HepG2 (cell line): Measurements from ENCODE around the gene BTD. TPM values are rescaled to one million over a fixed set of nuclear protein-coding genes. Genes with fewer than 3 reads are reported as not detected.

ENCODE experiments used
- ATAC-seq: fragments of 200-7000 bp; cut with Tn5 transposase; 3 replicates; pipeline ENCODE4 v1.9.1; 2020; ENCODE audit warnings: mild to moderate bottlenecking, moderate library complexity
- BruUV-seq: library from RNA; stranded (reverse); fragments of 400-500 nt; replicated peaks from 2 replicates; lab custom pipeline; 2021; lab: Mats Ljungman, UMichigan
- CTCF ChIA-PET: fragments of 300-600 bp; formaldehyde crosslinking; extraction: SDS; loops from one replicate; lab custom pipeline; 2021; ENCODE audit warnings: low total read pairs, inconsistent platforms, low intra/inter-chr PET ratio; lab: Yijun Ruan, JAX
- POLR2A ChIA-PET: fragments of 350-600 bp; sonication (Branson Sonifier 250); formaldehyde crosslinking; loops from one replicate; lab custom pipeline; 2020; ENCODE audit warnings: antibody characterized with exemption, inconsistent platforms; lab: Yijun Ruan, JAX
- DNase-seq: peaks from one replicate; pipeline ENCODE4 v3.0.0-alpha.2; 2015; ENCODE audit warnings: low spot score
- FAIRE-seq: peaks from 3 replicates; lab custom pipeline; 2011; peaks lifted over from hg19 to GRCh38; lab: Jason Lieb, UNC
- H2AFZ ChIP-seq: one replicate; pipeline ENCODE4 v1.6.1; 2011; ENCODE audit warnings: low read length, inconsistent platforms
- H3K27ac ChIP-seq: fragments of 300-600 bp; 3 replicates; pipeline ENCODE4 v1.8.0; 2011; ENCODE audit warnings: mixed run types, mild to moderate bottlenecking, mixed read lengths, low read length, inconsistent platforms; ENCODE audit not compliant: insufficient read depth; ENCODE audit errors: extremely low read length
- H3K27me3 ChIP-seq, 2 experiments: fragments of 200-600 bp in 1 of 2; 2 replicates in 1 of 2; 3 replicates in 1 of 2; pipeline versions ENCODE4 v1.6.0 to v1.8.0; 2011; ENCODE audit warnings: low read length in 2 of 2, mild to moderate bottlenecking in 2 of 2, moderate library complexity in 2 of 2, inconsistent platforms in 1 of 2; ENCODE audit not compliant: insufficient read depth in 2 of 2, control insufficient read depth in 1 of 2
- H3K36me3 ChIP-seq, 2 experiments: fragments of 200-600 bp in 1 of 2; replicated peaks in 1 of 2; 2 replicates in 1 of 2; 3 replicates in 1 of 2; pipeline versions ENCODE4 v1.5.1 to v1.8.0; 2011; ENCODE audit warnings: low read length in 2 of 2, inconsistent platforms in 1 of 2; ENCODE audit not compliant: insufficient read depth in 2 of 2, control insufficient read depth in 1 of 2
- H3K4me1 ChIP-seq: 2 replicates; pipeline ENCODE4 v1.5.1; 2012; ENCODE audit warnings: low read length, inconsistent platforms; ENCODE audit not compliant: insufficient read depth
- H3K4me2 ChIP-seq: 2 replicates; pipeline ENCODE4 v1.6.0; 2011; ENCODE audit warnings: low read depth, low read length, inconsistent platforms
- H3K4me3 ChIP-seq, 3 experiments: fragments of 200-600 bp in 1 of 3; sonication (generic), shearing (Covaris generic) in 1 of 3; replicated peaks in 1 of 3; 2 replicates each; pipeline ENCODE4 v1.5.1; 2011 to 2016; ENCODE audit warnings: low read length in 3 of 3, inconsistent platforms in 2 of 3, low read depth in 2 of 3, mild to moderate bottlenecking in 2 of 3, control low read depth in 1 of 3, mixed read lengths in 1 of 3; ENCODE audit not compliant: insufficient read depth in 1 of 3
- H3K79me2 ChIP-seq: one replicate; pipeline ENCODE4 v1.6.1; 2011; ENCODE audit warnings: low read length, inconsistent platforms; ENCODE audit not compliant: insufficient read depth
- H3K9ac ChIP-seq: 2 replicates; pipeline ENCODE4 v1.6.0; 2011; ENCODE audit warnings: mild to moderate bottlenecking, low read depth, low read length, inconsistent platforms; ENCODE audit not compliant: insufficient read depth
- H3K9me3 ChIP-seq: 2 replicates; pipeline ENCODE4 v1.5.1; 2012; ENCODE audit warnings: mild to moderate bottlenecking, low read length
- H4K20me1 ChIP-seq: 2 replicates; pipeline ENCODE4 v1.6.0; 2011; ENCODE audit warnings: inconsistent platforms, mild to moderate bottlenecking, low read length, moderate library complexity; ENCODE audit not compliant: insufficient read depth
- CEBPB ChIP-seq: IDR thresholded peaks from 2 replicates; pipeline ENCODE4 v1.6.1; 2011; ENCODE audit warnings: low read depth, low read length, improper control_type of control experiment, borderline replicate concordance
- JARID2 ChIP-seq: sonication (generic); formaldehyde crosslinking; IDR thresholded peaks from 2 replicates; pipeline ENCODE4 v1.8.1; 2023; ENCODE audit warnings: missing genetic modification reagents, inconsistent platforms; ENCODE audit not compliant: insufficient replicate concordance
- PLRG1 ChIP-seq: fragments of 450-650 bp; conservative IDR thresholded peaks from 2 replicates; pipeline ENCODE4 v1.6.1; 2016
- ZNF121 ChIP-seq: sonication (generic); formaldehyde crosslinking; IDR thresholded peaks from 2 replicates; pipeline ENCODE4 v1.5.0; 2020; ENCODE audit warnings: mild to moderate bottlenecking, missing genetic modification reagents
- ZNF224 ChIP-seq: sonication (generic); formaldehyde crosslinking; IDR thresholded peaks from 2 replicates; pipeline ENCODE4 v1.5.0; 2020; ENCODE audit warnings: mild to moderate bottlenecking, missing genetic modification reagents
- WGBS: methylation state at CpG from one replicate; pipeline ENCODE4 v1.1.6; 2017; ENCODE audit warnings: low lambda C conversion rate; 5-methylcytosine and 5-hydroxymethylcytosine counted together
- in situ Hi-C: cut with HindIII; loops from 2 replicates; pipeline ENCODE4 v1.10.0; 2017; ENCODE audit warnings: low pct_unique_long_range_greater_than_20kb; ENCODE audit not compliant: extremely low pct_ligation_motif_present
- intact Hi-C: fragments of 100-400 bp; cut with micrococcal nuclease; formaldehyde crosslinking; loops from one replicate; pipeline ENCODE4 v1.10.0; 2022; ENCODE audit not compliant: unreplicated experiment
- polyA plus RNA-seq, 8 experiments: library from polyadenylated mRNA; depleted of rRNA in 3 of 8; stranded (reverse) in 7 of 8; unstranded in 1 of 8; fragments of >200 nt; fragmentation: Illumina TruSeq in 4 of 8; extraction: Trizol in 4 of 8; gene quantifications; 2 replicates each; pipeline versions ENCODE4 v1.2.1 to v1.2.3, GENCODE V29; 2011 to 2016; ENCODE audit warnings: low read depth in 4 of 8, missing spikeins in 1 of 8, mixed read lengths in 1 of 8; ENCODE audit not compliant: insufficient read depth in 1 of 8
- total RNA-seq, 5 experiments: library from RNA; depleted of rRNA; stranded (reverse); fragments of >200 nt; fragmentation: Illumina TruSeq; extraction: Trizol; gene quantifications; 2 replicates each; pipeline ENCODE4 v1.2.3, GENCODE V29; 2016; ENCODE audit warnings: low read depth in 1 of 5
- TF ChIP-seq, protein P1 (sequence below): sonication (generic); formaldehyde crosslinking; IDR thresholded peaks from 2 replicates; pipeline ENCODE4 v1.5.1; 2020; ENCODE audit warnings: missing genetic modification reagents, mild to moderate bottlenecking, borderline replicate concordance

BTD gene
- total and polyA plus RNA-seq, 2 of the 13 experiments (the other 11 are each of a cell fraction or from before 2014, with no cell fraction given) = 15.7 to 35.5 TPM

DNA sequence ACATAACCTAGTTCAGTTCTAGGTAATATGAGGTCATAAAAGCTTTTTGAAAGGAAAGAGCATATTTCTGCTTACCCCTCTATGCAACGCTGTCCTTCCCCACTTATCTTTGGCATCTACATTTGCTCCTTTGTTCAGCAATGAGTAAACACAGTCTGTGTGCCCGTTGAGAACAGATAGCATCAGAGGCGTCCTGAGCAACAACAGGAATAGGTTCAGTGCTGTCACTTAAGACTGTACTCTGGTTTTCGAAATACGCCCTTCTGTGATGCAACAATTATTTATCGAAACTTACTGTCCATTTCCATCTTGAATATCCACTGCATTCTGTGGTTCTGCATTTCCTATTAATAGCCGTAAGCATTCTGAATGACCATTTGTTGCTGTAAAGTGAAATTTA lies 84.4 kb downstream of the BTD start:
- no peak for FAIRE-seq
- Histone ChIP-seq H3K4me1 (no peaks in the 10 kb centered on the region), H3K27me3 (no peaks in the 10 kb centered on the region), H3K9me3 (no peaks in the 10 kb centered on the region), H3K4me3 (no peak overlapping the region), H3K79me2 (no peaks in the 10 kb centered on the region), H4K20me1 (no peaks in the 10 kb centered on the region), H3K36me3 (peaks cover 6 to 54% of the 10 kb centered on the region in 2 experiments), H2AFZ (no peak overlapping the region), H3K9ac (no peak overlapping the region), H3K27ac (no peak overlapping the region), H3K4me2 (no peak overlapping the region)
- TF ChIP-seq CEBPB (peak; percentile 39; the same call in 1 of the 2 replicates), PLRG1 (no peak), JARID2 (CRISPR knock-in tag) (no peak)
- ChIA-PET POLR2A (no interaction called here), CTCF (no interaction called here)
- 84% methylated on average over 7 of the region's 7 CpGs for WGBS
- intact Hi-C loops (no loop called here), in situ Hi-C loops (no loop called here)
- DNase-seq = peak; percentile 12
- ATAC-seq = no peak
- no TSS peak for BruUV-seq

DNA sequence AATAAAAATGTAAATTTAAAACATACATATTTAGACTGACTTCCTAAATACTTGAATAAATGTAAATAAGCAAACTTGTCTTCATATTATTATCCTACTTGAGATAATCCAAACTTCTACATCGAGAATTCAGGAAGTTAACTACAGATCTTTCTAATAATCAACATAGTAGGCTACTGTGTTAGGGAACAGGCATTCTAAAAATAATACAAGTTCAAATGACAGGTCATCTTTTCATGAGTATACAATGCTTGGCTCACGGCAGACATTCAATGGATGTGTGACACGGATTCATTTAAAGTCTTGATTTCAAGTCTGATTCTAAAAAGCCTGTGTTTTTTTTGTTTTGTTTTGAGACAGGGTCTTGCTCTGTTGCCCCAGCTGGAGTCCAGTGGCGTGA lies 88.7 kb downstream of the BTD start:
- no peak for ATAC-seq
- intact Hi-C loops (no loop called here), in situ Hi-C loops (no loop called here)
- H3K9me3 ChIP-seq = no peaks in the 10 kb centered on the region
- H3K27ac ChIP-seq = no peak overlapping the region
- H3K9ac ChIP-seq = no peak overlapping the region
- 95% methylated on average over 4 of the region's 4 CpGs for WGBS
- H3K27me3 ChIP-seq = no peaks in the 10 kb centered on the region
- BruUV-seq = no TSS peak
- no peaks in the 10 kb centered on the region for H4K20me1 ChIP-seq
- H3K4me3 ChIP-seq = no peak overlapping the region
- no peak overlapping the region for H2AFZ ChIP-seq
- CTCF ChIA-PET = no interaction called here
- H3K4me2 ChIP-seq = no peak overlapping the region
- no peak for DNase-seq
- H3K36me3 ChIP-seq = peaks cover 4 to 54% of the 10 kb centered on the region in 2 experiments
- no peak for FAIRE-seq
- no peaks in the 10 kb centered on the region for H3K79me2 ChIP-seq
- H3K4me1 ChIP-seq = no peaks in the 10 kb centered on the region
- TF ChIP-seq, protein P1, sequence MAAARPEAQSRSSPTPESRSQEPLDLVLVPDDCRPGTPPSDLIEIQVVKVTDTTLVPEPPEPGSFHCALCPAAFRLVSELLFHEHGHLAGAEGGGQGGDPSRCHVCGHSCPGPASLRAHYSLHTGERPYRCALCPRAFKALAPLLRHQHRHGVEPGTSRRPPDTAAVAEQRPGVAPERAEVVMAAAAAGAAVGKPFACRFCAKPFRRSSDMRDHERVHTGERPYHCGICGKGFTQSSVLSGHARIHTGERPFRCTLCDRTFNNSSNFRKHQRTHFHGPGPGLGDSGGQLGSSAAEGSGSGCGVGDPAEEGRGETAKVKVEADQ (CRISPR knock-in tag) = no peak
- no peak for TF ChIP-seq ZNF224 (CRISPR knock-in tag)
- peak; percentile 43; the same call in 1 of the 2 replicates for TF ChIP-seq ZNF121 (CRISPR knock-in tag)
- POLR2A ChIA-PET = no interaction called here
